Upper lobe of right lung (tissue), 1 donor: ENCODE data around the gene SORL1. TPM values are rescaled to one million over a fixed set of nuclear protein-coding genes. Genes with fewer than 3 reads are reported as not detected.

ENCODE experiments used
- ATAC-seq: fragments of 200-7000 bp; cut with Tn5 transposase; one replicate; pipeline ENCODE4 v1.9.1; 2020; ENCODE audit warnings: mild to moderate bottlenecking, moderate library complexity
- DNase-seq: peaks from one replicate; pipeline ENCODE4 v3.0.0-alpha.2; 2020
- H3K27ac ChIP-seq: fragments of 200-600 bp; one replicate; pipeline ENCODE4 v1.8.0; 2022
- H3K27me3 ChIP-seq: fragments of 200-600 bp; one replicate; pipeline ENCODE4 v1.8.0; 2022; ENCODE audit warnings: mild to moderate bottlenecking
- H3K36me3 ChIP-seq: fragments of 200-600 bp; one replicate; pipeline ENCODE4 v1.8.0; 2022
- H3K4me1 ChIP-seq: fragments of 200-600 bp; one replicate; pipeline ENCODE4 v1.8.0; 2022
- H3K4me3 ChIP-seq: fragments of 200-600 bp; one replicate; pipeline ENCODE4 v1.8.0; 2022; ENCODE audit warnings: mild to moderate bottlenecking
- H3K9me3 ChIP-seq: fragments of 200-600 bp; one replicate; pipeline ENCODE4 v1.8.0; 2022
- intact Hi-C: fragments of 100-400 bp; cut with DNase I; formaldehyde crosslinking; loops from one replicate; pipeline ENCODE4 v1.11.0; 2022
- total RNA-seq: library from RNA; stranded (reverse); fragmentation: NEBNext Ultra II Directional; extraction: Animal tissue kit (Norgen Biotek cat#: 25700); gene quantifications from one replicate; pipeline ENCODE4 v1.2.1, GENCODE V29; 2021
- TF ChIP-seq, protein P1 (sequence below): fragments of 200-600 bp; IDR thresholded peaks from one replicate; pipeline ENCODE4 v1.8.0; 2022; ENCODE audit warnings: antibody characterized with exemption
- donor health status: DM: no; HTN: yes; CAD: no; lungs with severe emphysema.

The SORL1 gene
- total RNA-seq, 1 donor from 2014 or later = 48.3 TPM

DNA sequence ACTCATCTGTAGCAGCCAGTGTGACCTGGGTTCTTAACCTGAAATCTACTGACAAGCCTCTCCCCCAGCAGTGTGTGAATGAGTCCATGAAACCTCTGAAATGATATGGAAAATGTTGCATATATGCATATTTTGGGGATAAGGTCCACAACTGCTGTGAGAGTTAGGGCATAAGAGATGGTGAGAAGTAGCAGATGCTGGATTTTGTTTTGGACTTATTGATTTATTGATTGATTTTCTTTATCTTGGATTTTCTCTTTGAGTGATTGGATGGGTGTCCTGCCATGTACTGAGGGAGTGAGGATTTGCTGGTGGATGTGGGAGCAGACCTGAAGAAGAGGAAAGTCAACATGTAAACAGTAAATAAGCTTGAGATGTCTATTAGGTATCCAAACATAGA, 212.0 kb downstream of the SORL1 start:
- Histone ChIP-seq H3K4me3 (no peak overlapping the region), H3K27ac (no peak overlapping the region), H3K27me3 (no peaks in the 10 kb centered on the region), H3K4me1 (no peaks in the 10 kb centered on the region), H3K9me3 (no peaks in the 10 kb centered on the region), H3K36me3 (no peaks in the 10 kb centered on the region)
- intact Hi-C loops = no loop called here
- DNase-seq = no peak
- ATAC-seq = no peak
- TF ChIP-seq, protein P1, sequence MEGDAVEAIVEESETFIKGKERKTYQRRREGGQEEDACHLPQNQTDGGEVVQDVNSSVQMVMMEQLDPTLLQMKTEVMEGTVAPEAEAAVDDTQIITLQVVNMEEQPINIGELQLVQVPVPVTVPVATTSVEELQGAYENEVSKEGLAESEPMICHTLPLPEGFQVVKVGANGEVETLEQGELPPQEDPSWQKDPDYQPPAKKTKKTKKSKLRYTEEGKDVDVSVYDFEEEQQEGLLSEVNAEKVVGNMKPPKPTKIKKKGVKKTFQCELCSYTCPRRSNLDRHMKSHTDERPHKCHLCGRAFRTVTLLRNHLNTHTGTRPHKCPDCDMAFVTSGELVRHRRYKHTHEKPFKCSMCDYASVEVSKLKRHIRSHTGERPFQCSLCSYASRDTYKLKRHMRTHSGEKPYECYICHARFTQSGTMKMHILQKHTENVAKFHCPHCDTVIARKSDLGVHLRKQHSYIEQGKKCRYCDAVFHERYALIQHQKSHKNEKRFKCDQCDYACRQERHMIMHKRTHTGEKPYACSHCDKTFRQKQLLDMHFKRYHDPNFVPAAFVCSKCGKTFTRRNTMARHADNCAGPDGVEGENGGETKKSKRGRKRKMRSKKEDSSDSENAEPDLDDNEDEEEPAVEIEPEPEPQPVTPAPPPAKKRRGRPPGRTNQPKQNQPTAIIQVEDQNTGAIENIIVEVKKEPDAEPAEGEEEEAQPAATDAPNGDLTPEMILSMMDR = no peak

- intact Hi-C loops = no loop called here
- TF ChIP-seq, protein P1 = no peak
These were observed 213.2 kb downstream of the SORL1 start for GRCh38 chr11:121665206-121665838.

DNA sequence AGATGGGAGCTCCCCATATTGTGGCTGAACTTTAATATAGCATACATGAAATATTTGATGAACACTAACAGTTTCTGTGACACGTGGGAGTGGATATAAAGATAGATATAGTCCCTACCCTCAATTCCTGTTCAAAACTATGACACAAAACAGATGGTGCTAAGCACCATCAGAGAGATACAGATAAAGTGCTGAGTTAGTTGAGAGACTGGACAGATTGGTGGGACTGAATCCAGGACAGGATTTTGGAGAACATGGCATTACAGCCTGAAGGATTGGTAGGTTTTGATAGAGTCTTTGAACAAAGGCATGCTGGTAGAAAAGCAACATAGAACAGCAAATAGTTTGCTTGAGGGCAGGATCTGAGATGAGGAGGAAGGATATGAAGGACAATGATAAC, 215.7 kb downstream of the SORL1 start:
- Histone ChIP-seq H3K27ac (no peak overlapping the region), H3K27me3 (no peaks in the 10 kb centered on the region), H3K9me3 (no peaks in the 10 kb centered on the region), H3K36me3 (no peaks in the 10 kb centered on the region), H3K4me1 (peaks cover under 1% of the 10 kb centered on the region), H3K4me3 (no peak overlapping the region)
- intact Hi-C loops = no loop called here
- ATAC-seq = no peak
- DNase-seq = no peak
- TF ChIP-seq, protein P1 = no peak

More at GRCh38 chr11:121665206-121665838, 213.2 kb downstream of the SORL1 start:
- ATAC-seq (no peak), DNase-seq (no peak)
- H3K4me3 ChIP-seq = no peak overlapping the region
- H3K27ac ChIP-seq = no peak overlapping the region
- no peaks in the 10 kb centered on the region for H3K36me3 ChIP-seq
- H3K9me3 ChIP-seq = no peaks in the 10 kb centered on the region
- no peaks in the 10 kb centered on the region for H3K4me1 ChIP-seq
- H3K27me3 ChIP-seq = no peaks in the 10 kb centered on the region

- Histone ChIP-seq H3K27me3 (no peaks in the 10 kb centered on the region), H3K9me3 (no peaks in the 10 kb centered on the region), H3K4me3 (no peak overlapping the region), H3K36me3 (no peaks in the 10 kb centered on the region), H3K4me1 (peaks cover 3% of the 10 kb centered on the region), H3K27ac (no peak overlapping the region)
- TF ChIP-seq, protein P1 = no peak
- intact Hi-C loops = no loop called here
- no peak for ATAC-seq
- no peak for DNase-seq
These were observed 217.3 kb downstream of the SORL1 start for GRCh38 chr11:121669422-121669821.

DNA sequence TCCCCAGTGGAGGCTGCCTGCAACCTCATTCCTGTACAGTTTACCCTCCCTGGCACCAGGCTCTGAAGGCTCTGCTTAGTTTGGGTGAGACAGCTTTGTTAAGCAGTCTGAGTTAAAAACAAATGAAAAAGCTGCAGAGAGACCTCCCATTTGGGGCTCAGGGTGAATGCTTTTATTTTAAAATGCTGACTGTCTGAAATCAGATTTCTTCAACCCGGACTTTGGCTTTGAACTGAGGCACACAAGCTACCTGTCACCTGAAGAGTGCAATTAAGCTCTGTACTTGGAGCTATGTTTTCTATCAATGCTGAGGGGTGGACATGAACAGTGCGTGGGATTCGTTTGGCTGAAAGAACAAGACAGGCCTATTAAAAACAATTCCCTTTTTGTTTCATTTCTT, 218.2 kb downstream of the SORL1 start:
- intact Hi-C loops = no loop called here
- Histone ChIP-seq H3K4me3 (no peak overlapping the region), H3K27me3 (no peaks in the 10 kb centered on the region)

More for the DNA sequence above, 218.2 kb downstream of the SORL1 start:
- Histone ChIP-seq H3K4me1 (peaks cover 3% of the 10 kb centered on the region), H3K9me3 (no peaks in the 10 kb centered on the region), H3K27ac (no peak overlapping the region), H3K36me3 (no peaks in the 10 kb centered on the region)
- DNase-seq = no peak
- TF ChIP-seq, protein P1 = no peak
- ATAC-seq = no peak
